Muscle of back (tissue), 11 donors: Measurements from ENCODE around the gene RAB19. TPM values are rescaled to one million over a fixed set of nuclear protein-coding genes. Genes with fewer than 3 reads are reported as not detected.
"Not testable (repeated sequence)": the region's sequence is repeated elsewhere in the genome, so short reads cannot be mapped to it uniquely, and the experiment has no call there.

Experiments used
- DNase-seq, 3 donors: peaks; one replicate each; pipeline versions ENCODE4 v3.0.0 to v3.0.0-alpha.2; 2013
- polyA plus RNA-seq, 10 donors: library from polyadenylated mRNA; unstranded; fragments of 120-200 nt; gene quantifications; one replicate each; pipeline ENCODE4 v1.2.1, GENCODE V29; 2013; ENCODE audit not compliant: insufficient read length in 10 of 10

The RAB19 gene
- polyA plus RNA-seq, 10 donors: not detected

DNA sequence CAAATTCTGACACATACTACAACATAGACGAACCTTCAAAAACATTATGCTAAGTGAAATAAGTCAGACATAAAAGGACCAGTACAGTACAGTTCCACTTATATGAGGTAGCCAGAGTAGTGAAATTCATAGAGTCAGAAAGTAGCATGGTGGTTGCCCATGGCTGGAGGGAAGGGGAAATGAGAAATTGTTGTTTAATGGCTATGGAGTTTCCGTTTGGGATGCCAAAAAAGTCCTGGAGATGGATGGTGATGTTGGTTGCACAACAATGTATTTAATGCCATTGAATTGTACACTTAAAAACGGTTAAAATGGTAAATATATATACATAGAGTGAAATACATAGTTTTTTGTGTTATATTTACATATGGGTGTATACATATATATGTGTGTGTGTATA lies 3.5 kb upstream of the RAB19 start:
- no peak for DNase-seq

DNA sequence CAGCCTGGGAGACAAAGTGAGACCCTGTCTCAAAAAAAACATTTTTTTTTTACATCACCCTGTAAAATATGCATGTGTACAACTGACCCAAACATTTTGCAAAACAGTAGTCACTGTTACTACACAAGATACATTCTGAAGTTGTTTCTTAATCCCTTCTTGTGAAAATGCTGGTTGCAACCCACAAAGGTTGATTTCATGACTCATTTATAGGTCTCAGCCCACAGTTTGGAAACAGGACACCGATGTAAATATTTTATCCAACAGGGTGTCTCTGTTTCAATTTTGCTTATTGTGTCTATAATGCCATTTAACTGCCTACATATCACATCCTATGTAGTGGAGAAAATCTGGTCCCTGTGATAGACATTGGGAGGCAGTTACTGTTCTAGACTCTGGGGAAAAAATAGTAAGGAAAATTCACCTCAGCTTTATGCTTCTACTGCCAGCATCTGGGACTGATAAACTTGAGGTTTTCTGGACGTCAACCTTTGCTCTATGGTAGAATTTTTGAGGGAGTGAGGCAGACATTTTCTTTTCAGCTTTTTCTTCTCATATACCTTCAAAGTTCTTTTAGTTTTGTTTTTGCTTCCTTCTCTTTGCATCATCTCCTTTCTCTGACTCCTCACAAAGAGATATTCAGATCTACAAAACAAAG lies 1.6 kb upstream of the RAB19 start:
- DNase-seq: no peak

DNA sequence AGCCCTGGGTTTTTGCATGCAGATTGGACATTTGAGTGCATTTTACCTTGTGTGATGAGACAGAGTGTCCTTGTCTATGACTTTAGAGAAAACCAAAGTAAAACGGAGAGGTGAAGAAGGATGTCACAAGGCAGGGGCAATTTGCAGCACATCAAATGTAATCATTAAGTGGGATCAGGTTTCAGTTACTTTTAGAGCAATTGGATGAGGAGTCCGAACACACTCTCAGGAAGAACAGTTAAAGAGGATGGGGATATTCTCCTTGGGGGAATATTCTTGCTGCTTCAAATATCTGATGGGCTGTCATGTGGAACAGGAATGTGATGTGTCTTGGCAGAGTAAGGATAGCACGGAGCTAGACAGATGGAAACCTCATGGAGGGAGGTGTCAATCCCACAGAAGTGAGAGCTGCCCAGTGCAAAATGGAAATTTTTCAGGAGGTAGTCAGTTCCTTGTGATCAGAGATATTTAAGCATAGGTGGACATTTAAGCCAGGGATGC lies 757 bp downstream of the RAB19 start:
- no peak for DNase-seq

DNA sequence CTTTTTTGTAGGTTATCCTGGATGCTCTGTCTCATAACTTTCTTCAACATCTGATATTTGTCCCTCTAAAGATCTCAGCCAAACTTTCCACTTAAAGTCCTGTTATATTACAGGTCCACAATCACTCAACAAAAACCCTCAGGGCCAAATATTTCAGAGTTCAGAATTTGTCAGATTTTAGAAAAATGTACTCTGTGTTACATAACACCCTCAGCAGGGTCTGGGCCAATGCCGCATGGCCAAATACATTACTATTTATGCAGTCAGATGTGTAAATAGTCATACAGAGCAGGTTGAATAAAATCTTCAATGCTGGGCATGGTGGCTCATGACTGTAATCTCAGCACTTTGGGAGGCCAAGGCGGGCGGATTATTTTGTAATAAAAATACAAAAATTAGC lies 11.5 kb downstream of the RAB19 start:
- DNase-seq: no peak

DNA sequence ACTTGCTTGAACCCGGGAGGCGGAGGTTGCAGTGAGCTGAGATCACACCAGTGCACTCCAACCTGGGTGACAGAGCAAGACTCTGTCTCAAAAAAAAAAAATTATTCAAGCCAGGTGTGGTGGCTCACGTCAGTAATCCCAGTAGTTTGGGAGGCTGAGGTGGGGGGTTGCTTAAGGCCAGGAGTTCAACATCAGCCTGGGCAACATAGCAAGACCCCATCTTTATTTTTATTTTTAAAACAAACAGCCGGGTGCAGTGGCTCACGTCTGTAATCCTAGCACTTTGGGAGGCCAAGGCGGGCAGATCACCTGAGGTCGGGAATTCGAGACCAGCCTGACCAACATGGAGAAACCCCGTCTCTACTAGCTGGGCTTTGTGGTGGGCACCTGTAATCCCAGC lies 12.0 kb downstream of the RAB19 start:
- DNase-seq: not testable (repeated sequence)

DNA sequence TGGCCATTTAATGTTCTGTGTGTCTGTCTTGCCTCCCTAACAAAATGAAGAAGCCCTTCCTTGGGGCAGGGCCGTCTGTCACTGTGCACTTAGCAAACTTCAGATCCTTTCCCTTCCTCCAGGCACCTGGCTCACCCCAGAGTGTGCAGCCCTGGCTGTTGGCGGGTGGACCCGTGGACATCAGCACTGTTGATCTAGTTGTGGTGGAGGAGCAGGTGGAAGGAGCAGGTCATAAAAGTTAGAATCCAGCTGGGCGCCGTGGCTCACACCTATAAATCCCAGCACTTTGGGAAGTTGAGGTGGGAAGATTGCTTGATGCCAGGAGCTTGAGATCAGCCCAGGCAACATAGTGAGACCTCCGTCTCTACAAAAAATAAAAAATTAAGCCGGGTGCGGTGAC lies 12.7 kb downstream of the RAB19 start:
- no peak for DNase-seq

DNA sequence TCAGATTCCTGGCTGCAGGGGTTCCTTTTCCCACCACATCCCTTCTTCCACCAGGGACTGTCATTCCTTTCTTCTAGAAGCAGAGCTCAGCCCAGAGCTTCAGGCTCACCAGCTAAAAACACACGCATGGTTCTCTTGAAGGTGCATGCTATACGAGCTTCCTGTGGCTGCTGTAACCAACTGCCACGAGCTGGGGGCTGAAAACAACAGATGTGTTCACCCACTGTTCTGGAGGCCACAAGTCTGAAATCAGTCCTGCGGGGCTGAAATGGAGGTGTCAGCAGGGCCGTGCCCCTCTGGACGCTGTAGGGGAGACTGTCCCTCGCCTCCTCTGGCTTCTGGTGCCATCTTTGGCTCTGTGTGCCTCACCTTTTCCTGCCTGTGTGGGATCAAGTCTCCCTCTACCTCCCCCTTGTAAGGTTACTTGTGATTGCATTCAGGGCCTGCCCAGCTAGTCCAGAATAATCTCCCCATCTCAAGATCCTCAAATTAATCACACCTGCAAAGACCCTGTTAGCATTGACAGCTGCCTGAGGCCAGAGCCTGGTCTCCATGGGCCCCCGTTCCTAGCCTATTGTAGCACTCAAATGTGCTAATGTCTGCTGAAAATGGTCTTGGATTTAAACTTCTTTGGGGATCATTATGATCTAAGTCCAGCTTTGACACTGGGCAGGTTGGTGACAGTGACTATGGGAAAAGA lies 13.7 kb downstream of the RAB19 start:
- no peak for DNase-seq

DNA sequence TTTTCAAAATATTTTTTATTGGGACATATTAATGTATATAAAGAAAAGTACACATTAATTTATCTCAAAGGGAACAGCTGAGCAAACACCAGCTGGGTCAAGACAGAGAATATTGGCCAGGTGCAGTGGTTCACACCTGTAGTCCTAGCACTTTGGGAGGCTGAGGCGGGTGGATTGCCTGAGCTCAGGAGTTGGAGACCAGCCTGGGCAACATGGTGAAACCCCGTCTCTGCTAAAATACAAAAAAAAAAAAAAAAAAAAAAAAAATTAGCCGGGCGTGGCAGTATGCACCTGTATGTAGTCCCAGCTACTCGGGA lies 14.3 kb downstream of the RAB19 start:
- not testable (repeated sequence) for DNase-seq

DNA sequence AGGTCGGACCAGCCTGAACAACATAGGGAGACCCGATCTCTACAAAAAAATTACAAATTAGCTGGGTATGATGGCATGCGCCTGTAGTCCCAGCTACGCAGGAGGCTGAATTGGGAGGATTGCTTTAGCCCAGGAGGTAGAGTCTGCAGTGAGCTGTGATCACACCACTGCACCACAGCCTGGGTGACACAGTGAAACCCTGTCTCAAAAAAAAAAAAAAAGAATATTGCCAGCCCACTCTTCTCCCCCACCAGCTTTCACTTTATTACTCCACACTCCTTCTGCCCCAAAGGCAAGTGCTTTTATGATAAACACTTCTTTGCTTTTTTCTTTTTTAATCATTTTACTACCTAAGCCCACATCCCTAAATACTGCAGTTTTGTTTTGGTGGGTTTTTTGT lies 14.8 kb downstream of the RAB19 start:
- DNase-seq: no peak

DNA sequence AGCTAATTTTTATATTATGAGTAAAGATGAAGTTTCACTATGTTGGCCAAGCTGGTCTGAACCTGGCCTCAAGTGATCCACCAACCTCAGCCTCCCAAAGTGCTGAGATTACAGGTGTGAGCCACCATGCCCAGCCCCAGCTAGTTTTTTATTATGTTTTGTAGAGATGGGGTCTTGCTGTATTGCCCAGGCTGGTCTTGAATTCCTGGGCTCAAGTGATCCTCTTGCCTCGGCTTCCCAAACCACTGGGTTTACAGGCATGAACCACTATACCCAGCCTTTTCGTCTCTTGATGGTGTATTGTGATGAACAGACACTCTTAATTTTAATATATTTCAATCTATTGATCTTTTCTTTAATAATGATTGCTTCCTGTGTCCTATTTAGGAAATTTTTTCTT lies 17.7 kb downstream of the RAB19 start:
- no peak for DNase-seq

DNA sequence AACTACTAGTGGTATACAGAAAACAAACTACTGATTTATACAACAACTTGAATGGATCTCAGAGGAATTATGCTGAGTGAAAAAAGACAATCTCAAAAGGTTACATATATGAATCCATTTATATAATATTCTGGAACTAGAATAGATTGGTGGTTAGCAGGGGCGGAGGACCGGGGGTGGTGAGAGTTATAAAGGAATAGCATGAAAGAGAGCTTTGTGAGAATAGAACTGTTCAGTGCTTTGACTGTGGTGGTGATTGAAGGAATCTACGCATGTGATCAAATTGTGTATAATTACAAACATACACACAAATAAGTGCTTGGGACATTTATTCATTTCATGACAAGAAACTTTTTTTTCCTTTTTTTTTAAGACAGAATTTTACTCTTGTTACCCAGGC lies 19.6 kb downstream of the RAB19 start:
- DNase-seq: no peak

DNA sequence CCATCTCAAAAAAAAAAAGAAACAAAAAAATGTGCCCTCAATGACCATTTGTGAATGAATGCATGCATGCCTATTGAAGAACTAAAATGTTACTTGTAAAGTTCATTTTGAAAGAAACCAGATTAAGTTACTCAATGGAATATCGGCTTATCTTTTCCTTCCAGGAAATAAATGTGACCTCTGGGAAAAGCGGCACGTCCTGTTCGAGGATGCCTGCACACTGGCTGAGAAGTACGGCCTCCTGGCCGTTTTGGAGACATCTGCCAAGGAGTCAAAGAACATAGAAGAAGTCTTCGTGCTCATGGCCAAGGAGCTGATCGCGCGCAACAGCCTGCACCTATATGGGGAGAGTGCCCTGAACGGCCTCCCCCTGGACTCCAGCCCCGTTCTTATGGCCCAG lies 21.9 kb downstream of the RAB19 start:
- no peak for DNase-seq

DNA sequence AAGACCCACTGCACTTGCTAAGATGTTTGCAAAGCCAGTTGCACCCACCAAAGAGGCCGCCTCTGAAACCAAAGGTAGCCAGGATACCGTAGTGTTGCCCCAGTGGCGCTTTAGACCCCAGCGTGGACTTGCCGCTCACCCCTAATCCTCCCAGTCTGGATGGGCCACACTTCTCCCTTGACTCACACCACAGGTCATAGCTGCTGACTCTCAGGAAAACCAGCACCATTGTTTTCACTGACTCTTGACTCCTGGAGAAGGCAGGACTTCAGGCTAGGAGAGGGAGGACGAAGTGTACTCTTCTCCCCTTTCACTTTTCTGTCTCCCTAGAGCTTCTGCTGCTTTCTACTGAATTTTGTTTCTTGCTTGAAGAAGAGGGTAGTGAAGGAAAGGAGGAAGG lies 22.3 kb downstream of the RAB19 start:
- no peak for DNase-seq

DNA sequence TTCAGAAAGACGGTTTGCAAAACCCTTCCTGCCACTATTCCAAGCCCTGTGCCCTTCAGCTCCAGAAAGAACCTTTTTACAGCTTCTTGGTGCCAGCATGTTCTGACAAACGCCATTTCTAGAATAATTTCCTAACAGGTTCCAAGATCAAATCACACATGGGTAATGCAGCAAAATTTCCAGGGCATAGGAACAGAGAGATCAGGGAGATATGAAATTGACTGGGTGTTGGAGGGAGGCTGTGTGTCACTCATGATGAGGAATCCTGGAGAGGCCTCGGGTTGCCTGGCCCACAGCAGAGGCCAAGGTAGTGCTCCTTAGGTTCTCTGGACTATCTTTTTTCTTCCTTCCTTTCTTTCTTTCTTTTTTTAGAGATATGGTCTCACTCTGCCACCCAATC lies 29.5 kb downstream of the RAB19 start:
- no peak for DNase-seq

DNA sequence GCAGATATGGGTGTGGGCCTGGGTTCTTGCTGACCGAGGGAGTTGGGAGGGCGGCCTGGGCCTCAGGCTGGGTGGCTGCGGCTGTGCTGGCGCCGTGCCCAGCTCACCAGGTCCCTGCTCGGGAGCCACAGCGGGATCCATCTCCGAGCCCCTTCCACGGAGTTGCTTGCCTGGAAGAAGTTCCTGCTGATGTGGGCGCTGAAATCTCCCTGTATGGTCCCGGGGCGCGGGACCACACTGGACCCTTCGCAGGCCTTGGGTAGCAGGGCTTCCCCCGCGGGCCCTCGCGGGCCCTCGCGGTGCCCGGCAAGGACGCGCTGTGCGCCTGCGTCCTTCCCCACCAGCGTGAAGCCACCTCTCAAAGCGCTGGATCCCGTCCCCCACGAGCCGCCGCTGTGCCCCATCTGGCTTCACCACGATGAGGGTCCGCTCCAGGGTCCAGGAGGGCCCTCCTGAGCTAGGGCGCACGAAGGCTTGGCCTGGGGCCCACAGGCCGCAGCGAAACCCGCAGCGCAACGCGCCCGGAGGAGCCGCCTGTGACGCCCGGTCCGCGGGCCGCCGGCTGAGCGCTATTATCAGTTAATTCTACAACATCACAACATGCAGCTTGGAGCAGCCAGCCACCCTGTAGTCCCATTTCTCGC lies 31.5 kb downstream of the RAB19 start:
- DNase-seq: no peak

DNA sequence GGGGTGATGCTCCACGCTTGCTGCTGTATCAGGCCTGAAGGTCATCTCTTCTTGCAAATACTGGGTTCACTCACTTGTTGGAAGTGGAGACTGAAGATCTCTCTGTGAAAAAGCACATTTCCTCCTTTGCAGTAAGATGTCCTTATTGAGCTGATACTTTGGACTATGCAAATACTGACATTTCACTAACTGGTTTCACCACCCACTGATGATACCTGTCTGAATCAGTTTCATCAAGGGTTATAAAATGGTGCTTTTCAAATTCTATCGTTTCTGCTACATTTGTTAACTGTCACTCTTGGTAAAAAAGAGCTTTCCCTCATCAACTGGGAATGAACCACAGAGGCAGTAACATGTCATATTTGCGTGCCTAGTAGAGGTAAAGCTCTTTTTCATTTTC lies 35.5 kb downstream of the RAB19 start:
- no peak for DNase-seq

DNA sequence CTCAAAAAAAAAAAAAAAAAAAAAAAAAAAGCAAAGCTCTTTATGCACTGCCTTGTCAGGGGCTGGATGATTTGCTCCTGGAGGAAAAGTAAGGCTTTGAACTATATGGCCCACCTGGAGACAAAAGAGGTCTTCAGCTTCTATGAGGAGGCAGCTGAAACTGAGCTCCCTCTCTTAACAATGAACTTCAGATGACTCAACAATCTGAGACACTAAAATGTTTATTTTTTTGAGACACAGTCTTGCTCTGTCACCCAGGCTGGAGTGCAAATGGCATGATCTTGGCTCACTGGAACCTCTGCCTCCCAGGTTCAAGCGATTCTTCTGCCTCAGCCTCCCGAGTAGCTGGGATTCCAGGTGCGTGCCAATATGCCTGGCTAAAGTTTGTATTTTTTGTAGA lies 36.7 kb downstream of the RAB19 start:
- no peak for DNase-seq

DNA sequence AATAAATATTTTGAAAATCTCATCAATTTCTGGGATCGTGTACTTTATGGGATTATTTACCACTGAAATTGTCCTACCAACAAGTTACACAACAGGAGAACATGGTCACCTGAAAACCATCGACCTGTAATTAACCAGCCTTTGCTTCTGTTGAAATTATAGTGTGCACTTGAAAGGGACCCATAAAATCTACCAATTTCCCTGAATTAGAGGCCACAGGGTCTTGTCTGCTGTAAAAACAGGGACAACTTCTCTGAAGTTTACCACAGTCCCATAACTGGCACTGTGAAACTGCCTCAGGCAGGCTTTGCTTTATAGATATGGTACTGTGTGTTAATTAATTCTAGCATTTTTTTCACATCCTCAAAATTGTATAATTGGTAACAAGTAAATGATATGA lies 37.7 kb downstream of the RAB19 start:
- no peak for DNase-seq

DNA sequence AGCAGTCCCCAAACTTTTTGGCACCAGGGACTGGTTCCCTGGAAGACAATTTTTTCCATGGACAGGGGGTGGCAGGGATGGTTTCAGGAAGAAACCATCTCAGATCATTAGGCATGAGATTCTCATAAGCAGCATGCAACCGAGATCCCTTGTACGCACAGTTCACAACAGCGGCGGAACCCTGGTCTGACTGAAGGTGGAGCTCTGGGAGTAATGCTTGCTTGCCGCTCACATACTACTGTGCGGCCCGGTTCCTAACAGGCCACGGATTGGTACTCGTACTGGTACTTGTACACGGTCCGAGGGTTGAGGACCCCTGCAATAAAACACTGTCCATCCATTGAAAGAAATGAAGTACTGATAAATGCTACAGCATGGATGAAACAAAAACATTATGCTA lies 42.6 kb downstream of the RAB19 start:
- DNase-seq: no peak

DNA sequence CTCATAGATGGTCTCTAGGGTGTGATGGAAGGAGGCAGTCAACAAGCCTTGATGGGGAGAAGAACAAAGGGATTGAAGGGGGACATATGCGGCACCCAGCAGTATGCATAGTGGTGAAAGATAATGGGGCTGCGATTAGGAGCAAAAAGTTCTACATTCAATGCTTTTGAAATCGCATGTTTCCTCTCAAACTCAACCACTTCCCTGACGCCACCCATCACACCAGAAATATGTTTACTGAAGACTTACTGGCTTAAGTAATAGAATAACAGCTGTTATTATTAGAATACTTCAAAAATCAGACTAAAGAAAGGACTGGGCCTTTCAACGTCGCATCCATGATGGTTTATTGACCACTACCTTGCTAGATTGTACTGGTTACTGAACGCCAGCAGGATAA lies 44.0 kb downstream of the RAB19 start:
- no peak for DNase-seq

DNA sequence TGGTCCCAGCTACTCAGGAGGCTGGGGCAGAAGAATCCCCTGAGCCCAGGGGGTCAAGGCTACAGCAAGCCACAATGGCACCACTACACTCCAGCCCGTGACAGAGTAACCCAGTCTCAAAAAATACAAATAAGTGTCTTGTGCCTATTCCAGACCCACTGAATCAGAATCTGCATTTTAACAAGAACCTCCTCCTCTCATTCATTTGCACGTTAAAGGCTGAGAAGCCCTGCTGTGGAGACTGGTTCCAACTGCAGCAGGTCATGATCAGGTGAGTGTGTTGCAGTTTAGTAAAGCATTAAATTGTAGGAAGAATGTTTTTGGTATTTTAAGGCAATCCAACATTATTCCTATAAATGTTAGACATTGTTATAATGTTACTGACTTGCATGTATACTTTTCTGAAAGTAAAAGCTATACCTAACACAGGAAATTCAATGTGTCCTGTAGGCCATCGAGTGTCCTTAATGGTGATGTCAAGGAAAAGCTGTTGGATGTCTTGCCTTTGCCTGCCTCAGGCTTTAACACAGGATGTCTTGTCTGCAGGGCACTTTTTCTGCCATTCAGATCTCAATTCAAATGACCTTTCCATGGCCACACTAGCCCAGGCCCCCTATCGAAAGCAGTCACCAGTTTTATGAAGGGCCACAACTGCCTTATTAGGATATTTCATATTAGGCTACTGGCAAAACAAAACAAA lies 45.1 kb downstream of the RAB19 start:
- no peak for DNase-seq

DNA sequence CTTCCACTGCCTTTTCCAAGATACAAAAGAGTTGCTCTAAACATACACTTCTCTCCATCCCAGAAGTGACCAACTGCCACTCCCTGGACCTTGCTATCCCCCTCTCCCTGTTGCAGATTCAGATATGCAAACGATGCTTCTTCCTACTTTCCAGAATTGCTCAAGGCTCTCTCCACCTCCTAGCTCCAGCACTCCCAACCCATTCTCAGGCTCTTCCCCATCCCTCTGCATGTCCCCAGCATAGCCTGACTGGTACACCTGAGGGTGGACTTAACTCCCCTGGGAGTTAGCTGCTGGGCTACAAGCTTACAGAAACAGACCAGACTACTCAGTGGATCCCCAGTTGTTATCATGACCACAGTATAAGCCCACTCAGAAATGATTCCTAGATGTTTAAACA lies 47.9 kb downstream of the RAB19 start:
- no peak for DNase-seq

DNA sequence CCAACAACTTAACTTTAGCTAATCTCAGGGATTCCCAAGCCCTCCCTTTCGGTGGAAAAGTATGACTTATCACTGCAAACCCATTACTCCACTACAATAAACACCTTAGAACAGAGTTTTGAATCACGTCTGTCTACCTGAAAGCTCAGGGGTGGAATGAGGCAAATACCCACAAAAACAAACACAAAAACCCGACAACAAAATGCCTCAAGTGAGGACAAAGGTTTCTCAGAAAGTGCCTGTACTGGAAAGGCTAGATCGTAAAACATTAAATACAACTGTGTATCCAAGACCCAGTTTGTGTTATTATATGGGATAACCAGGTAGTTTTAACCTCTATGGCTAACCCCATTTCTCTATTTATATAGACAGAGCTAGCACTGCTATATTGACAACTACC lies 49.4 kb downstream of the RAB19 start:
- no peak for DNase-seq
